Nucleus accumbens (tissue), 56 donors: ENCODE data around the gene SNURF.
"Not testable (repeated sequence)": the region's sequence is repeated elsewhere in the genome, so short reads cannot be mapped to it uniquely, and the experiment has no call there.

Source experiments
- DNase-seq, 56 donors: peaks; one replicate each; lab custom pipeline; 2025; lab: John Stamatoyannopoulos, UW

Gene SNURF

GRCh38 chr15:24954783-24955530 is at the start of gene SNURF, which contains the start of gene SNRPN:
Gene SNURF (plus strand): TSS chr15:24954987. CDS start chr15:24955049, 62 bp downstream.
Gene SNRPN (plus strand): TSS chr15:24954987. CDS start chr15:24974454, 19,467 bp downstream.
- DNase-seq = peak in 55 of 56 donors; percentile 7 to 78 (median 46)

GRCh38 chr15:24916305-24917009 is 38.3 kb upstream of the SNURF start:
- no peak for DNase-seq

GRCh38 chr15:24917431-24917830 is 37.4 kb upstream of the SNURF start:
- DNase-seq = no peak

GRCh38 chr15:24919446-24919845 is 35.3 kb upstream of the SNURF start:
- no peak for DNase-seq

GRCh38 chr15:24922781-24923180 is 32.0 kb upstream of the SNURF start:
- not testable (repeated sequence) for DNase-seq

GRCh38 chr15:24924153-24924552 is 30.6 kb upstream of the SNURF start:
- DNase-seq = no peak

GRCh38 chr15:24924621-24925020 is 30.2 kb upstream of the SNURF start:
- no peak for DNase-seq

GRCh38 chr15:24931874-24932732 is 22.7 kb upstream of the SNURF start:
- DNase-seq = not testable (repeated sequence)

- DNase-seq = no peak
These were observed 21.1 kb upstream of the SNURF start for GRCh38 chr15:24933716-24934115.

GRCh38 chr15:24938224-24938623 is 16.6 kb upstream of the SNURF start:
- not testable (repeated sequence) for DNase-seq

GRCh38 chr15:24940236-24940635 is 14.6 kb upstream of the SNURF start:
- no peak for DNase-seq

GRCh38 chr15:24943361-24943760 is 11.4 kb upstream of the SNURF start:
- no peak for DNase-seq

- no peak for DNase-seq
These were observed 9.8 kb upstream of the SNURF start for GRCh38 chr15:24944954-24945353.

- no peak for DNase-seq
These were observed 9.1 kb upstream of the SNURF start for GRCh38 chr15:24945711-24946110.

- DNase-seq = no peak
These were observed 6.3 kb upstream of the SNURF start for GRCh38 chr15:24948495-24948894.

- DNase-seq = peak in 11 of 56 donors; percentile 3 to 31 (median 16)
These were observed 739 bp downstream of the SNURF start for GRCh38 chr15:24955531-24955921.

- DNase-seq = peak in 55 of 56 donors; percentile 24 to 86 (median 63)
These were observed 1.5 kb downstream of the SNURF start for GRCh38 chr15:24956111-24956838.

- no peak for DNase-seq
These were observed 2.9 kb downstream of the SNURF start for GRCh38 chr15:24957691-24958090.

GRCh38 chr15:24961967-24962366 is 7.2 kb downstream of the SNURF start:
- DNase-seq = no peak

GRCh38 chr15:24962880-24963279 is 8.1 kb downstream of the SNURF start:
- DNase-seq = no peak
